Measurements from ENCODE around the gene DMXL2. TPM values are rescaled to one million over a fixed set of nuclear protein-coding genes. Genes with fewer than 3 reads are reported as not detected.

The DMXL2 gene
- total RNA-seq, 1 experiment from 2014 or later = 29.8 TPM

DNA sequence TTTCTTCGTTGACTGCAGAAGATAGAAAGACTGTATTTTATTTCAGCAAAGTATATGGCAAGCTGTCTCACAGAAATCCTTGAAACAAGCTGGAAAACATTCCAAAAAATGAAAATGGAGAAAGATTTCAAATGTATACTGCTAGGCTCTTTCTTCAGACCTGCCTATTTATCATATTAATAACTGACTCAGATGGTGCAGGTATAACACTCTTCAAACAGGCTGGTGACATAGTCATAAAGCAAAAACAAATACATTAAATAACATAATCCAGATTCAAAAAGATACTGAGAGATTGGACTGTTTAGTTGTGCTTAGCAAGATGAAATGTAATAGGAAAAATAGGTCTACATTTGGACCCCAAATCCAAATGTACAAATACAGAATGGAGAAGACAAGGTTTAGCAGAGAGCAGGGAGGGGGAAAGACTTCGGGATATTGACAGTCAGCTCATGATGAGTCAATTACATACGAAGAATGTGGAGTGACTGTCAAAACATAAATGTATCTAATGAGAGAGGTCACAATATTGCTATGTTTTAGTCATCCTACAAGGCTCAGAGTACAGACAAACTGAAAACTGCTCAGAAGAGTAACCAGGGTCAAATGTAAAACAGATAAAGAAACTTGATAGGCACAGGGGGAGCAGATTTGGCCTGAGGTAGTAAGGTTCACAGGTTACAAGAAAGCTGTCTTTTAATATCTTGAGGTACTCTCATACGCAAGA lies 88.7 kb downstream of the DMXL2 start:
- Histone ChIP-seq H3K9me2 (ENCODE audit: insufficient read depth) (no peaks in the 10 kb centered on the region), H3K36me3 (ENCODE audit: low read depth) (no peaks in the 10 kb centered on the region), H3K79me2 (ENCODE audit: low read depth) (no peaks in the 10 kb centered on the region), H4K20me1 (ENCODE audit: insufficient read depth) (no peaks in the 10 kb centered on the region), H3K4me3 (no peak overlapping the region), H3F3A (ENCODE audit: insufficient read depth, low read depth) (no peaks in the 10 kb centered on the region), H3K4me1 (replicated peaks; ENCODE audit: insufficient read depth) (no peaks in the 10 kb centered on the region), H3K27ac (no peak overlapping the region), H3K9me3 (ENCODE audit: insufficient read depth, low read depth) (no peaks in the 10 kb centered on the region), H2AFZ (no peak overlapping the region), H3K4me2 (no peak overlapping the region), H3K27me3 (ENCODE audit: insufficient read depth, low read depth) (no peaks in the 10 kb centered on the region)
- no peak for TF ChIP-seq EZH2 (IDR thresholded peaks at IDR 0.05; ENCODE audit: low read depth)
- TF ChIP-seq, protein P1, sequence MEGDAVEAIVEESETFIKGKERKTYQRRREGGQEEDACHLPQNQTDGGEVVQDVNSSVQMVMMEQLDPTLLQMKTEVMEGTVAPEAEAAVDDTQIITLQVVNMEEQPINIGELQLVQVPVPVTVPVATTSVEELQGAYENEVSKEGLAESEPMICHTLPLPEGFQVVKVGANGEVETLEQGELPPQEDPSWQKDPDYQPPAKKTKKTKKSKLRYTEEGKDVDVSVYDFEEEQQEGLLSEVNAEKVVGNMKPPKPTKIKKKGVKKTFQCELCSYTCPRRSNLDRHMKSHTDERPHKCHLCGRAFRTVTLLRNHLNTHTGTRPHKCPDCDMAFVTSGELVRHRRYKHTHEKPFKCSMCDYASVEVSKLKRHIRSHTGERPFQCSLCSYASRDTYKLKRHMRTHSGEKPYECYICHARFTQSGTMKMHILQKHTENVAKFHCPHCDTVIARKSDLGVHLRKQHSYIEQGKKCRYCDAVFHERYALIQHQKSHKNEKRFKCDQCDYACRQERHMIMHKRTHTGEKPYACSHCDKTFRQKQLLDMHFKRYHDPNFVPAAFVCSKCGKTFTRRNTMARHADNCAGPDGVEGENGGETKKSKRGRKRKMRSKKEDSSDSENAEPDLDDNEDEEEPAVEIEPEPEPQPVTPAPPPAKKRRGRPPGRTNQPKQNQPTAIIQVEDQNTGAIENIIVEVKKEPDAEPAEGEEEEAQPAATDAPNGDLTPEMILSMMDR (conservative IDR thresholded peaks at IDR 0.05) = no peak
- DNase-seq = no peak
- CTCF ChIA-PET = no interaction called here
- POLR2A ChIA-PET (ENCODE audit: unreplicated experiment) = interaction anchor here (0.6 kb wide), 1 partner anchor 25 kb away, joined by 4 read pairs; no protein-coding TSS in a partner anchor
- intact Hi-C loops (cut with micrococcal nuclease; ENCODE audit: unreplicated experiment) = loop anchor here (10.0 kb wide), 1 partner anchor 391 kb away; no protein-coding TSS in a partner anchor
- no TSS peak for BruUV-seq (replicated peaks)

DNA sequence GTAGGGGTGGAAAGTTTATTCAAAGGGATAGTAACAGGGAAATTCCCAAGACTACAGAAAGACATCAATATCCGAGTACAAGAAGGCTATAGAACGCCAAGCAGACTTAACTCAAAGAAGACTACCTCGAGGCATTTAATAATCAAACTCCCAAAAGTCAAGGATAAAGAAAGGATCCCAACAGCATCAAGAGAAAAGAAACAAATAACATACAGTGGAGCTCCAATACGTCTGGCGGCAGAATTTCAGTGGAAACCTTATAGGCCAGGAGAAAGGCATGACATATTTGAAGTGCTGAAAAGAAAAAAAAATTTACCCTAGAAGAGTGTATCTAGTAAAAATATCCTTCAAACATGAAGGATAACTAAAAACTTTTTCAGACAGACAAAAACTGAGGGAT lies 95.6 kb downstream of the DMXL2 start:
- no TSS peak for BruUV-seq (replicated peaks)
- Histone ChIP-seq H2AFZ (no peak overlapping the region), H3K79me2 (ENCODE audit: low read depth) (no peaks in the 10 kb centered on the region), H3K4me1 (replicated peaks; ENCODE audit: insufficient read depth) (no peaks in the 10 kb centered on the region), H3F3A (ENCODE audit: insufficient read depth, low read depth) (no peaks in the 10 kb centered on the region), H3K9me2 (ENCODE audit: insufficient read depth) (no peaks in the 10 kb centered on the region), H3K27ac (no peak overlapping the region), H3K9me3 (ENCODE audit: insufficient read depth, low read depth) (no peaks in the 10 kb centered on the region), H3K4me2 (no peak overlapping the region), H4K20me1 (ENCODE audit: insufficient read depth) (no peaks in the 10 kb centered on the region), H3K4me3 (no peak overlapping the region), H3K27me3 (ENCODE audit: insufficient read depth, low read depth) (no peaks in the 10 kb centered on the region), H3K36me3 (ENCODE audit: low read depth) (no peaks in the 10 kb centered on the region)
- ChIA-PET POLR2A (ENCODE audit: unreplicated experiment) (interaction anchor here (0.7 kb wide), 1 partner anchor 1042 kb away, joined by 8 read pairs; no protein-coding TSS in a partner anchor), CTCF (interaction anchor here (0.6 kb wide), 1 partner anchor 298 kb away, joined by 3 read pairs; no protein-coding TSS in a partner anchor)
- DNase-seq = no peak
- intact Hi-C loops (cut with micrococcal nuclease; ENCODE audit: unreplicated experiment) = no loop called here
- no peak for TF ChIP-seq EZH2 (IDR thresholded peaks at IDR 0.05; ENCODE audit: low read depth)
- TF ChIP-seq, protein P1 (conservative IDR thresholded peaks at IDR 0.05) = no peak

DNA sequence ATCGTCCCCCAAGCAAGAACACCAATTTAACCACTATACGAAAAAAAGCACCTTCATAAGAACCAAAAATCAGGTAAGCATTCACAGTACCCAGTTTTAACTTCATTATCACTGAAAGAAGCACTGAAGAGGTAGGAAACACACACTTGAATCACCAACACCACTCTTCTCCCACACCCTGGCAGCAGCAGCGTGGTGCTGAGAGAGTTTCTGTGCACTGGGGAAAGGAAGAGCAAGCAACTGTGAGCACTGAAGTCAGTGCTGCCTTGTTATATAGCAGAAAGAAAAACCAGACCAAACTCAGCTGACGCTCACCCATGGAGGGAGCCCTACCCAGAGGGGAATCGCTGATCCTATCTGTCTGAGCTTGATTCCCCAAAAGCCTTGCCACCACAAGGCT lies 98.2 kb downstream of the DMXL2 start:
- Histone ChIP-seq H4K20me1 (ENCODE audit: insufficient read depth) (no peaks in the 10 kb centered on the region), H3K27me3 (ENCODE audit: insufficient read depth, low read depth) (no peaks in the 10 kb centered on the region), H3K4me1 (replicated peaks; ENCODE audit: insufficient read depth) (no peaks in the 10 kb centered on the region), H3K27ac (no peak overlapping the region), H3K4me3 (no peak overlapping the region), H3F3A (ENCODE audit: insufficient read depth, low read depth) (no peaks in the 10 kb centered on the region), H3K9me2 (ENCODE audit: insufficient read depth) (no peaks in the 10 kb centered on the region), H3K79me2 (ENCODE audit: low read depth) (no peaks in the 10 kb centered on the region), H3K4me2 (no peak overlapping the region), H3K9me3 (ENCODE audit: insufficient read depth, low read depth) (no peaks in the 10 kb centered on the region), H2AFZ (no peak overlapping the region), H3K36me3 (ENCODE audit: low read depth) (no peaks in the 10 kb centered on the region)
- POLR2A ChIA-PET (ENCODE audit: unreplicated experiment) = no interaction called here
- DNase-seq = no peak
- TF ChIP-seq, protein P1 (conservative IDR thresholded peaks at IDR 0.05) = no peak
- no peak for TF ChIP-seq EZH2 (IDR thresholded peaks at IDR 0.05; ENCODE audit: low read depth)
- intact Hi-C loops (cut with micrococcal nuclease; ENCODE audit: unreplicated experiment) = no loop called here
- CTCF ChIA-PET = no interaction called here
- no TSS peak for BruUV-seq (replicated peaks)
